HEK293 (cell line): ENCODE results near the gene QARS1.

Experiments used
- CTCF ChIA-PET: fragments of 350-600 bp; formaldehyde crosslinking; extraction: SDS; loops from one replicate; lab custom pipeline; 2021; ENCODE audit warnings: antibody characterized with exemption; lab: Yijun Ruan, JAX
- POLR2A ChIA-PET: fragments of 300-600 bp; formaldehyde crosslinking; extraction: SDS; loops from one replicate; lab custom pipeline; 2020; ENCODE audit warnings: antibody characterized with exemption, inconsistent platforms; lab: Yijun Ruan, JAX
- H3K27ac ChIP-seq: fragments of 200-500 bp; sonication (Bioruptor generic); 2 replicates; pipeline ENCODE4 v1.5.1; 2014; ENCODE audit warnings: low read depth, low read length, control low read depth, inconsistent platforms; ENCODE audit errors: extremely low read depth
- H3K36me3 ChIP-seq, 2 experiments: fragments of 200-500 bp in 1 of 2; sonication (Bioruptor generic) in 1 of 2; 1 replicate in 1 of 2; 2 replicates in 1 of 2; pipeline ENCODE4 v1.5.1; 2014 to 2017; ENCODE audit warnings: inconsistent platforms in 2 of 2, low read length in 2 of 2; ENCODE audit not compliant: control insufficient read depth in 2 of 2, insufficient read depth in 1 of 2
- H3K4me1 ChIP-seq: fragments of 200-500 bp; sonication (Bioruptor generic); 2 replicates; pipeline ENCODE4 v1.5.1; 2014; ENCODE audit warnings: mild to moderate bottlenecking, low read length, inconsistent platforms; ENCODE audit not compliant: control insufficient read depth, insufficient read depth
- H3K4me3 ChIP-seq: 2 replicates; pipeline ENCODE4 v1.5.1; 2011; ENCODE audit warnings: low read depth, mild to moderate bottlenecking, control low read depth, low read length, moderate library complexity
- H3K9me3 ChIP-seq: fragments of 200-500 bp; sonication (Bioruptor generic); 2 replicates; pipeline ENCODE4 v1.5.1; 2014; ENCODE audit warnings: low read depth, low read length, inconsistent platforms; ENCODE audit not compliant: control insufficient read depth, insufficient read depth
- IKZF3 ChIP-seq: fragments of 450-650 bp; IDR thresholded peaks from 2 replicates; pipeline ENCODE4 v1.5.0; 2018; ENCODE audit warnings: missing biosample characterization, mild to moderate bottlenecking, missing genetic modification characterization, moderate library complexity
- KLF1 ChIP-seq: fragments of 450-650 bp; formaldehyde crosslinking; IDR thresholded peaks from 2 replicates; pipeline ENCODE4 v1.5.1; 2016; ENCODE audit warnings: missing biosample characterization, missing genetic modification characterization
- KLF16 ChIP-seq: fragments of 450-650 bp; formaldehyde crosslinking; IDR thresholded peaks from 2 replicates; pipeline ENCODE4 v1.5.1; 2017; ENCODE audit warnings: missing biosample characterization, missing genetic modification characterization
- KLF9 ChIP-seq: fragments of 450-650 bp; formaldehyde crosslinking; IDR thresholded peaks from 2 replicates; pipeline ENCODE4 v1.5.1; 2016; ENCODE audit warnings: missing biosample characterization, missing genetic modification characterization, low read depth
- RBAK ChIP-seq: fragments of 450-650 bp; formaldehyde crosslinking; IDR thresholded peaks from 2 replicates; pipeline ENCODE4 v1.5.1; 2016; ENCODE audit warnings: missing biosample characterization, missing genetic modification characterization
- SCRT2 ChIP-seq: fragments of 450-650 bp; formaldehyde crosslinking; IDR thresholded peaks from 2 replicates; pipeline ENCODE4 v1.5.1; 2016; ENCODE audit warnings: missing biosample characterization, missing genetic modification characterization
- SP2 ChIP-seq: fragments of 450-650 bp; formaldehyde crosslinking; IDR thresholded peaks from 2 replicates; pipeline ENCODE4 v1.5.1; 2016; ENCODE audit warnings: missing biosample characterization, missing genetic modification characterization
- SP7 ChIP-seq: fragments of 450-650 bp; formaldehyde crosslinking; IDR thresholded peaks from 2 replicates; pipeline ENCODE4 v1.5.1; 2016; ENCODE audit warnings: missing biosample characterization, missing genetic modification characterization
- WT1 ChIP-seq: fragments of 450-650 bp; formaldehyde crosslinking; IDR thresholded peaks from 2 replicates; pipeline ENCODE4 v1.5.1; 2016; ENCODE audit warnings: missing biosample characterization, missing genetic modification characterization
- ZBTB20 ChIP-seq: fragments of 450-650 bp; formaldehyde crosslinking; IDR thresholded peaks from 2 replicates; pipeline ENCODE4 v1.5.1; 2016; ENCODE audit warnings: missing biosample characterization, missing genetic modification characterization
- ZBTB48 ChIP-seq: fragments of 450-650 bp; formaldehyde crosslinking; IDR thresholded peaks from 2 replicates; pipeline ENCODE4 v1.5.1; 2016; ENCODE audit warnings: missing biosample characterization, missing genetic modification characterization
- ZNF324 ChIP-seq: fragments of 450-650 bp; formaldehyde crosslinking; IDR thresholded peaks from 2 replicates; pipeline ENCODE4 v1.5.1; 2016; ENCODE audit warnings: missing biosample characterization, missing genetic modification characterization
- ZNF366 ChIP-seq: fragments of 450-650 bp; formaldehyde crosslinking; conservative IDR thresholded peaks from 2 replicates; pipeline ENCODE4 v1.5.1; 2016; ENCODE audit warnings: missing biosample characterization, missing genetic modification characterization
- ZNF398 ChIP-seq: fragments of 450-650 bp; formaldehyde crosslinking; IDR thresholded peaks from 2 replicates; pipeline ENCODE4 v1.5.1; 2017; ENCODE audit warnings: missing biosample characterization, missing genetic modification characterization
- ZNF426 ChIP-seq: fragments of 450-650 bp; formaldehyde crosslinking; IDR thresholded peaks from 2 replicates; pipeline ENCODE4 v1.5.1; 2017; ENCODE audit warnings: missing biosample characterization, missing genetic modification characterization, mild to moderate bottlenecking, inconsistent platforms, moderate library complexity
- ZNF561 ChIP-seq: fragments of 450-650 bp; IDR thresholded peaks from 2 replicates; pipeline ENCODE4 v1.5.1; 2018; ENCODE audit warnings: missing biosample characterization, missing genetic modification characterization, borderline replicate concordance
- ZNF571 ChIP-seq: fragments of 450-650 bp; formaldehyde crosslinking; IDR thresholded peaks from 2 replicates; pipeline ENCODE4 v1.5.0; 2017; ENCODE audit warnings: missing biosample characterization, missing genetic modification characterization
- ZNF660 ChIP-seq: fragments of 450-650 bp; IDR thresholded peaks from 2 replicates; pipeline ENCODE4 v1.5.1; 2018; ENCODE audit warnings: missing biosample characterization, mild to moderate bottlenecking, missing genetic modification characterization
- TF ChIP-seq, protein P1 (sequence below): fragments of 450-650 bp; formaldehyde crosslinking; optimal IDR thresholded peaks from 2 replicates; pipeline ENCODE3; 2016; ENCODE audit warnings: missing biosample characterization, mild to moderate bottlenecking, missing genetic modification characterization
- TF ChIP-seq, protein P2 (sequence below): fragments of 450-650 bp; formaldehyde crosslinking; IDR thresholded peaks from 2 replicates; pipeline ENCODE4 v1.5.1; 2016; ENCODE audit warnings: missing biosample characterization, missing genetic modification characterization, low read depth
- TF ChIP-seq, protein P3 (sequence below): fragments of 450-650 bp; formaldehyde crosslinking; conservative IDR thresholded peaks from 2 replicates; pipeline ENCODE4 v1.5.1; 2016; ENCODE audit warnings: low read depth, missing biosample characterization, missing genetic modification characterization
- TF ChIP-seq, protein P4 (sequence below): fragments of 450-650 bp; formaldehyde crosslinking; IDR thresholded peaks from 2 replicates; pipeline ENCODE4 v1.5.1; 2016; ENCODE audit warnings: missing biosample characterization, missing genetic modification characterization

The QARS1 gene

GRCh38 chr3:49134471-49135265 lies 30.1 kb upstream of the QARS1 start (continued):
- no peak for TF ChIP-seq RBAK
- TF ChIP-seq ZNF324 (tag by site-specific recombination): no peak

DNA sequence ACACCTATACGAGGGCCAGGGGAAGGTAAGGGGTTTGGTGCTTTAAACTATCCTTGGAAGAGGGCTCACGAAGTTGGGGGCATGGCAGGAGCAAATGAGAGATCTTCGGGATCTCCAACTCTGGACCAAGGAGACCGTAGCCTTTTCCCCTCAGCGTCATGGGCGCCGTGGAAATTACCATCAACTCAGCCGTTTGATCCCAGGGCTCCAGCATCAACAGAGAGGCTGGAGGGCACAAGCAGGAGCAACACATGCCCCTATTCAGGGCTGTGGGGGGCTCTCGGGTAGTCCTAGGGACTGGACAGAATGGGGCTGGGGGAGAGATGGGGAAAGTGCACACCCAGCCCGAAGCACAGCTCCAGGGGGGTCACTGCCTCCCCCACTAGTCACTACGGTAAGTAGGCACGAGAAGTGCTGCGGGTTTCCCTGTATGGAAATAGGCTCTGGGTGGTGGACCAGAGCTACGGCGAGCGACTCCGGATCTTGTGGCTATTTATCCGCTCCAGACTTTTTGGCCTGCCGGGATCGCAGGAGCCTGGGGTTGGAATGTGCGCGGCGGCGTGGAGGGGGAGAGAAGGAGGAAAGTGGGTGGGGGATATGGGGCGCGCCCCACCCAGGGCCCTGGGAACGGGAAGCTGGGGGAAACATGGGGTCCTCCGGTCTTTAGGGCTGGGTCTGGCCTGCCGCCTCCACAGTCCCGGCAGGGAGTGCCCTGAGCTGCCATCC lies 28.8 kb upstream of the QARS1 start:
- H3K9me3 ChIP-seq: no peaks in the 10 kb centered on the region
- ChIA-PET POLR2A (interaction anchor here (0.7 to 3.4 kb wide), 8 partner anchors 12 to 336 kb away, joined by 3 to 31 read pairs (median 8); partner anchors contain the start of genes DAG1, IMPDH2, NDUFAF3 and QRICH1), CTCF (interaction anchor here (0.5 to 0.7 kb wide), 3 partner anchors 15 to 1433 kb away, joined by 3 to 5 read pairs (median 4); no protein-coding TSS in a partner anchor)
- H3K36me3 ChIP-seq: peaks cover 0 to 34% of the 10 kb centered on the region in 2 experiments; a peak in 1 of 3 replicates
- no peaks in the 10 kb centered on the region; the same call in 1 of the 2 replicates for H3K4me1 ChIP-seq
- H3K4me3 ChIP-seq: peak overlapping the region; percentile 71
- H3K27ac ChIP-seq: peak overlapping the region; percentile 44; the same call in 1 of the 2 replicates
- TF ChIP-seq, protein P1, sequence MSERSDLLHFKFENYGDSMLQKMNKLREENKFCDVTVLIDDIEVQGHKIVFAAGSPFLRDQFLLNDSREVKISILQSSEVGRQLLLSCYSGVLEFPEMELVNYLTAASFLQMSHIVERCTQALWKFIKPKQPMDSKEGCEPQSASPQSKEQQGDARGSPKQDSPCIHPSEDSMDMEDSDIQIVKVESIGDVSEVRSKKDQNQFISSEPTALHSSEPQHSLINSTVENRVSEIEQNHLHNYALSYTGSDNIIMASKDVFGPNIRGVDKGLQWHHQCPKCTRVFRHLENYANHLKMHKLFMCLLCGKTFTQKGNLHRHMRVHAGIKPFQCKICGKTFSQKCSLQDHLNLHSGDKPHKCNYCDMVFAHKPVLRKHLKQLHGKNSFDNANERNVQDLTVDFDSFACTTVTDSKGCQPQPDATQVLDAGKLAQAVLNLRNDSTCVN (tag by site-specific recombination): peak; percentile 40
- TF ChIP-seq KLF16 (peak; percentile 75; the same call in 1 of the 2 replicates), ZBTB20 (tag by site-specific recombination) (peak; percentile 68; the same call in 1 of the 2 replicates), IKZF3 (peak; percentile 98), SP7 (tag by site-specific recombination) (peak; percentile 22; the same call in 1 of the 2 replicates), ZNF561 (0 out of 2 replicates have a peak, but pooled peaks have one; percentile 16), SCRT2 (tag by site-specific recombination) (peak; percentile 24; the same call in 1 of the 2 replicates), ZNF660 (tag by site-specific recombination) (peak; percentile 58; the same call in 1 of the 2 replicates), ZNF426 (no peak), WT1 (tag by site-specific recombination) (no peak), SP2 (tag by site-specific recombination) (peak; percentile 45), KLF9 (tag by site-specific recombination) (peak; percentile 56; the same call in 1 of the 2 replicates), ZNF571 (tag by site-specific recombination) (no peak), ZBTB48 (peak; percentile 47; the same call in 1 of the 2 replicates), KLF1 (tag by site-specific recombination) (peak; percentile 64), ZNF398 (tag by site-specific recombination) (peak; percentile 96), ZNF366 (tag by site-specific recombination) (peak; percentile 64)
- TF ChIP-seq, protein P2, sequence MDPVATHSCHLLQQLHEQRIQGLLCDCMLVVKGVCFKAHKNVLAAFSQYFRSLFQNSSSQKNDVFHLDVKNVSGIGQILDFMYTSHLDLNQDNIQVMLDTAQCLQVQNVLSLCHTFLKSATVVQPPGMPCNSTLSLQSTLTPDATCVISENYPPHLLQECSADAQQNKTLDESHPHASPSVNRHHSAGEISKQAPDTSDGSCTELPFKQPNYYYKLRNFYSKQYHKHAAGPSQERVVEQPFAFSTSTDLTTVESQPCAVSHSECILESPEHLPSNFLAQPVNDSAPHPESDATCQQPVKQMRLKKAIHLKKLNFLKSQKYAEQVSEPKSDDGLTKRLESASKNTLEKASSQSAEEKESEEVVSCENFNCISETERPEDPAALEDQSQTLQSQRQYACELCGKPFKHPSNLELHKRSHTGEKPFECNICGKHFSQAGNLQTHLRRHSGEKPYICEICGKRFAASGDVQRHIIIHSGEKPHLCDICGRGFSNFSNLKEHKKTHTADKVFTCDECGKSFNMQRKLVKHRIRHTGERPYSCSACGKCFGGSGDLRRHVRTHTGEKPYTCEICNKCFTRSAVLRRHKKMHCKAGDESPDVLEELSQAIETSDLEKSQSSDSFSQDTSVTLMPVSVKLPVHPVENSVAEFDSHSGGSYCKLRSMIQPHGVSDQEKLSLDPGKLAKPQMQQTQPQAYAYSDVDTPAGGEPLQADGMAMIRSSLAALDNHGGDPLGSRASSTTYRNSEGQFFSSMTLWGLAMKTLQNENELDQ (tag by site-specific recombination): no peak
- TF ChIP-seq, protein P3, sequence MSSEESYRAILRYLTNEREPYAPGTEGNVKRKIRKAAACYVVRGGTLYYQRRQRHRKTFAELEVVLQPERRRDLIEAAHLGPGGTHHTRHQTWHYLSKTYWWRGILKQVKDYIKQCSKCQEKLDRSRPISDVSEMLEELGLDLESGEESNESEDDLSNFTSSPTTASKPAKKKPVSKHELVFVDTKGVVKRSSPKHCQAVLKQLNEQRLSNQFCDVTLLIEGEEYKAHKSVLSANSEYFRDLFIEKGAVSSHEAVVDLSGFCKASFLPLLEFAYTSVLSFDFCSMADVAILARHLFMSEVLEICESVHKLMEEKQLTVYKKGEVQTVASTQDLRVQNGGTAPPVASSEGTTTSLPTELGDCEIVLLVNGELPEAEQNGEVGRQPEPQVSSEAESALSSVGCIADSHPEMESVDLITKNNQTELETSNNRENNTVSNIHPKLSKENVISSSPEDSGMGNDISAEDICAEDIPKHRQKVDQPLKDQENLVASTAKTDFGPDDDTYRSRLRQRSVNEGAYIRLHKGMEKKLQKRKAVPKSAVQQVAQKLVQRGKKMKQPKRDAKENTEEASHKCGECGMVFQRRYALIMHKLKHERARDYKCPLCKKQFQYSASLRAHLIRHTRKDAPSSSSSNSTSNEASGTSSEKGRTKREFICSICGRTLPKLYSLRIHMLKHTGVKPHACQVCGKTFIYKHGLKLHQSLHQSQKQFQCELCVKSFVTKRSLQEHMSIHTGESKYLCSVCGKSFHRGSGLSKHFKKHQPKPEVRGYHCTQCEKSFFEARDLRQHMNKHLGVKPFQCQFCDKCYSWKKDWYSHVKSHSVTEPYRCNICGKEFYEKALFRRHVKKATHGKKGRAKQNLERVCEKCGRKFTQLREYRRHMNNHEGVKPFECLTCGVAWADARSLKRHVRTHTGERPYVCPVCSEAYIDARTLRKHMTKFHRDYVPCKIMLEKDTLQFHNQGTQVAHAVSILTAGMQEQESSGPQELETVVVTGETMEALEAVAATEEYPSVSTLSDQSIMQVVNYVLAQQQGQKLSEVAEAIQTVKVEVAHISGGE (tag by site-specific recombination): peak; percentile 39; the same call in 1 of the 2 replicates
- TF ChIP-seq, protein P4, sequence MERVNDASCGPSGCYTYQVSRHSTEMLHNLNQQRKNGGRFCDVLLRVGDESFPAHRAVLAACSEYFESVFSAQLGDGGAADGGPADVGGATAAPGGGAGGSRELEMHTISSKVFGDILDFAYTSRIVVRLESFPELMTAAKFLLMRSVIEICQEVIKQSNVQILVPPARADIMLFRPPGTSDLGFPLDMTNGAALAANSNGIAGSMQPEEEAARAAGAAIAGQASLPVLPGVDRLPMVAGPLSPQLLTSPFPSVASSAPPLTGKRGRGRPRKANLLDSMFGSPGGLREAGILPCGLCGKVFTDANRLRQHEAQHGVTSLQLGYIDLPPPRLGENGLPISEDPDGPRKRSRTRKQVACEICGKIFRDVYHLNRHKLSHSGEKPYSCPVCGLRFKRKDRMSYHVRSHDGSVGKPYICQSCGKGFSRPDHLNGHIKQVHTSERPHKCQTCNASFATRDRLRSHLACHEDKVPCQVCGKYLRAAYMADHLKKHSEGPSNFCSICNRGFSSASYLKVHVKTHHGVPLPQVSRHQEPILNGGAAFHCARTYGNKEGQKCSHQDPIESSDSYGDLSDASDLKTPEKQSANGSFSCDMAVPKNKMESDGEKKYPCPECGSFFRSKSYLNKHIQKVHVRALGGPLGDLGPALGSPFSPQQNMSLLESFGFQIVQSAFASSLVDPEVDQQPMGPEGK (tag by site-specific recombination): peak; percentile 89
